ENCODE measurements around the gene BLOC1S2. TPM values are rescaled to one million over a fixed set of nuclear protein-coding genes. Genes with fewer than 3 reads are reported as not detected.

Gene BLOC1S2
- total RNA-seq (58.4 TPM), polyA plus RNA-seq (100 to 1,000 TPM in 1 of 4 donors, 10 to 100 TPM in 3; 73.3 to 104 (median 87.7) TPM)

DNA sequence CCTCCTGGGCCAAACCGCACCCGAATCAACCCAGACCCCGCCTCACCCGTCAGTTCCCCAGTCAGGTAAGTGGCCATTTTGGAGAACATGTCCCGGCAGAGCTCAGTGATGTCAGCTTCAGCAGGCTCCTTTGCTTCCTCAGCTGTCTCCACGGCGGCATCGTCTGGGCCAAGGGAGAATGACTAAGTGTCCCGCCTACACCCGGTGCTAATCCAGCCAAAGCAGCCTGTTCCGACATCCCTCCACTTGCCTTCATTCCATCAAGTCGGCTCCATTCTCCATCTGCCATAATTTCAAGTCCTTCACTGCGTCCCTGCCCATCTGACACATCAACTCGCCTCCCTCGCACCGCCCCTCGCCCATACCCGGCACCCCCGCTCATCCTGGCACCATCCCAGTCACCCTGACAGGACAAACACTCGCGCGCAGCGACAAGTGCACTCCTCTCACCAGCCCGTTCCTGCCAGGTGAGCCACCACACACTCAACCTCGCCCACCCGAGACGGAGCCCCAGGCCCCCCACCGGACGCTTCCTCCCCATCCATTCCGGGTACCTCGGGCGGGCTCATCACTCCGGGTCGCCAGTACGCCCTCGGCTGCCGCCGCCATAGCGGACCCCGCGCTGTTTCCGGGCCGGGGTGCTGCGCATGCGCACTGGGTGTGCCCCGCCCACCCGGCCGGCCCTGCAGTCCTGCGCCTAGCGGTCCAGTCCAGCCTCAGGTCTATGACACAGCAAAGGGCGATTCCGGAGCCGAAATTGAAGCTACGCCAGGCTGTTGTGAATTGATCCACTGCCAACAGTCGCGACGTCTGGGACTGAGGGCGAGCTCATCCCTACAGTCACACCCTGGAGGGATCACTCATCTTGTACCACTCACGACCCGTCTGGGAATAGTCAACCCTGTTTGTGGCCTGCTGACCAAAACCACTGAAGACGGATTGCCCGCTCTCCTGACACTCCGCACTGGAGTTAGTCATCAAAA is at the start of gene BLOC1S2:
TSS of gene BLOC1S2 (minus strand) at position 630 of the 983 bp plus-strand sequence. CDS start at position 609, 21 bp downstream.
- Mint-ChIP-seq H3K4me1 (peaks cover 14 to 39% (median 18%) of the 10 kb centered on the region in 4 donors), H3K27ac (peak within 1 kb of the TSS; percentile 97 to 99 (median 98)), H3K36me3 (peaks cover 13% of the 10 kb centered on the region), H3K27me3 (no peaks in the 10 kb centered on the region), H3K4me3 (peak within 1 kb of the TSS; percentile 96 to 99 (median 99)), H3K9me3 (peaks cover 0 to 2% (median 0%) of the 10 kb centered on the region in 7 donors)
- H3K4me1 ChIP-seq (ENCODE audit: control insufficient read depth, insufficient read depth, low read length, poor library complexity, severe bottlenecking) = peaks cover 25% of the 10 kb centered on the region
- H3K9me3 ChIP-seq (ENCODE audit: control insufficient read depth in 2 of 2, low read length in 2 of 2) = no peaks in the 10 kb centered on the region
- peak within 1 kb of the TSS; percentile 92 for H3K4me3 ChIP-seq (ENCODE audit: low read depth, low read length)
- peaks cover 15% of the 10 kb centered on the region for H3K36me3 ChIP-seq (ENCODE audit: control insufficient read depth, insufficient read depth, low read length)
- H3K27me3 ChIP-seq (ENCODE audit: control insufficient read depth, insufficient read depth, low read length) = no peaks in the 10 kb centered on the region
- peak within 1 kb of the TSS; percentile 88 for H3K27ac ChIP-seq (ENCODE audit: insufficient read depth, low read length, poor library complexity, severe bottlenecking)
- DNase-seq = peak; percentile 80 to 87 (median 87)
- ATAC-seq (ENCODE audit: low read depth in 2 of 2) = peak; percentile 84 to 85

DNA sequence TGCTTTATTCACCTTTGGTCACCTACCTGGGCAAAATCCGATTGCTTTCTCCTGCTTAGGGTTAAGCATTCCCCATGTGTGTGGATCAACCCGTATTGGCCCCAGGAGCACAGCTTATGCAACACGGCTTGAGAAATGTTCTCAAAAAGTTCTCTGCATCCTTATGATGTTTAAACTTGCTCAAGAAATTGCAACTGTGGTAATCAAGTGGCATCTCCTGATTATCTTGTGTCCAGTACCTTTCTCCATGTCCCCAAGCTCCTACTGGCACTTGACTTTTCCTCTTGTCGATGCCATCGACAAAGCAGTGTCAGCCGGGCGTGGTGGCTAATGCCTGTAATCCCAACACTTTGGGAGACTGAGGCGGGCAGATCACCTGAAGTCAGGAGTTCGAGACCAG is 48.3 kb upstream of the BLOC1S2 start:
- DNase-seq (no peak), ATAC-seq (ENCODE audit: low read depth in 2 of 2) (no peak)
- Mint-ChIP-seq H3K36me3 (no peaks in the 10 kb centered on the region), H3K4me1 (peaks cover 0 to 4% (median under 1%) of the 10 kb centered on the region in 4 donors), H3K4me3 (no peak overlapping the region), H3K27me3 (peaks cover 27% of the 10 kb centered on the region), H3K9me3 (no peaks in the 10 kb centered on the region), H3K27ac (no peak overlapping the region)
- no peaks in the 10 kb centered on the region for H3K4me1 ChIP-seq (ENCODE audit: control insufficient read depth, insufficient read depth, low read length, poor library complexity, severe bottlenecking)
- H3K27me3 ChIP-seq (ENCODE audit: control insufficient read depth, insufficient read depth, low read length) = no peaks in the 10 kb centered on the region
- H3K9me3 ChIP-seq (ENCODE audit: control insufficient read depth in 2 of 2, low read length in 2 of 2) = no peaks in the 10 kb centered on the region
- no peak overlapping the region for H3K27ac ChIP-seq (ENCODE audit: insufficient read depth, low read length, poor library complexity, severe bottlenecking)
- H3K36me3 ChIP-seq (ENCODE audit: control insufficient read depth, insufficient read depth, low read length) = no peaks in the 10 kb centered on the region
- H3K4me3 ChIP-seq (ENCODE audit: low read depth, low read length) = no peak overlapping the region

DNA sequence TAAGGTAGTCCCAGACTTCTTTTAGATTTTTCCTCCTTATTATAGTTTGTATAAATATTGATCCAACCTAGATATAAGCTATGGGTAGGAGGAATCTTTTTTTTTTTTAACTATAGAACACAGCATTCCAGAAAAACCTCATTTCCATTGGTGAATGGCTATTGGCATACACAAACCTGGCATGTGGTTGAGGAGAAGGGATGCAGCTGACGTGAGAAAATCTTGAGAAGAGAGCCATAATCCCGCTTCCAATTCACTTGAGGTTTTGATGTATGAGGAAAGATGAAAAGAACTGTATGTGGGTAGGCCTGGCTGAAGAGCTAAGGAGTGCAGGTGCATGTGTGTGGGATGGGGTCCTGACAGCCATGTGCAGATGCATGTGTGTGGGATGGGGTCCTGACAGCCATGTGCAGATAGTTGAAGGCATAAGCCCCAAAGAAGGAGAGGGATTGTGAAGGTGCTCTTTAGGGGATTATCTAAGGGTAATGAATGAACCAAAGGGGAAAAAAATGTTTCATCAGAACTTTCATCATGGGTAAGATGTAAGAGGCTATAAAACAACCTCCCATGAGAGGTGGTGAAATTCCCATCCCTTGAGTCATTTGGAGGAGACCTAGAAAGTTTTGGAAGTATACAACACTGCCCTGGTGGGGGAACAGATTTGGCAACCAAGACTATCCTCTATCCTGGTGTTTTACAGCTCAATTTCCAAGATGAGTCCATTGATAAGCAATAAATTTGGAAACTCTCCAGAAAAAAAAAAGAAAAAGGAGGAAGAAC is 47.4 kb upstream of the BLOC1S2 start:
- no peak for DNase-seq

DNA sequence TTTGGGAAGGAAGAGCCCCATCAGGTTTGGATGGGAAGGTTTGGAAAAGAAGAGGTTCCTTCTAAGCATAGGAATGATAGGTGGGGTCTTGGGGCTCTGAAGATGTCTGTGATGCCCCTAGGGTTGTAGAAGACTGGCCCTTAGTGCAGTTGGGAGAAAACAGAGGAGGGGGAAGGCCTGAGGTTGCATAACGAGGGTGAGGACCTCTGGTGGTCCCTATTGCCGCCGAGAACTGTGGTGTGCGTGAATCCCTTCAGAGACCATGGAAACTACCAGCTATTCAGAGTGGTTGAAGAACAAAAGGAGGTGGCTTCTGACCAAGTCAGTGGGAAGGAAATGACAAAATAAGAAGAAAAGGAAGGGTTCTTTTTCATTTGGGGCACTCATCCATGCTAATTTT is 46.6 kb upstream of the BLOC1S2 start:
- Mint-ChIP-seq H3K4me3 (no peak overlapping the region), H3K27me3 (peaks cover 20% of the 10 kb centered on the region), H3K4me1 (no peaks in the 10 kb centered on the region), H3K36me3 (no peaks in the 10 kb centered on the region), H3K9me3 (no peaks in the 10 kb centered on the region), H3K27ac (no peak overlapping the region)
- H3K27ac ChIP-seq (ENCODE audit: insufficient read depth, low read length, poor library complexity, severe bottlenecking) = no peak overlapping the region
- no peak for DNase-seq
- ATAC-seq (ENCODE audit: low read depth in 2 of 2) = no peak
- H3K9me3 ChIP-seq (ENCODE audit: control insufficient read depth in 2 of 2, low read length in 2 of 2) = no peaks in the 10 kb centered on the region
- no peak overlapping the region for H3K4me3 ChIP-seq (ENCODE audit: low read depth, low read length)
- no peaks in the 10 kb centered on the region for H3K27me3 ChIP-seq (ENCODE audit: control insufficient read depth, insufficient read depth, low read length)
- H3K4me1 ChIP-seq (ENCODE audit: control insufficient read depth, insufficient read depth, low read length, poor library complexity, severe bottlenecking) = no peaks in the 10 kb centered on the region
- no peaks in the 10 kb centered on the region for H3K36me3 ChIP-seq (ENCODE audit: control insufficient read depth, insufficient read depth, low read length)

More for the DNA sequence above, 47.4 kb upstream of the BLOC1S2 start:
- Mint-ChIP-seq H3K27me3 (peaks cover 27% of the 10 kb centered on the region), H3K27ac (no peak overlapping the region), H3K36me3 (no peaks in the 10 kb centered on the region), H3K4me1 (peaks cover 0 to 4% (median under 1%) of the 10 kb centered on the region in 4 donors), H3K4me3 (no peak overlapping the region), H3K9me3 (no peaks in the 10 kb centered on the region)
- no peak overlapping the region for H3K4me3 ChIP-seq (ENCODE audit: low read depth, low read length)
- no peaks in the 10 kb centered on the region for H3K9me3 ChIP-seq (ENCODE audit: control insufficient read depth in 2 of 2, low read length in 2 of 2)
- ATAC-seq (ENCODE audit: low read depth in 2 of 2) = no peak
- no peaks in the 10 kb centered on the region for H3K27me3 ChIP-seq (ENCODE audit: control insufficient read depth, insufficient read depth, low read length)
- H3K36me3 ChIP-seq (ENCODE audit: control insufficient read depth, insufficient read depth, low read length) = no peaks in the 10 kb centered on the region
- H3K27ac ChIP-seq (ENCODE audit: insufficient read depth, low read length, poor library complexity, severe bottlenecking) = no peak overlapping the region
- no peaks in the 10 kb centered on the region for H3K4me1 ChIP-seq (ENCODE audit: control insufficient read depth, insufficient read depth, low read length, poor library complexity, severe bottlenecking)

DNA sequence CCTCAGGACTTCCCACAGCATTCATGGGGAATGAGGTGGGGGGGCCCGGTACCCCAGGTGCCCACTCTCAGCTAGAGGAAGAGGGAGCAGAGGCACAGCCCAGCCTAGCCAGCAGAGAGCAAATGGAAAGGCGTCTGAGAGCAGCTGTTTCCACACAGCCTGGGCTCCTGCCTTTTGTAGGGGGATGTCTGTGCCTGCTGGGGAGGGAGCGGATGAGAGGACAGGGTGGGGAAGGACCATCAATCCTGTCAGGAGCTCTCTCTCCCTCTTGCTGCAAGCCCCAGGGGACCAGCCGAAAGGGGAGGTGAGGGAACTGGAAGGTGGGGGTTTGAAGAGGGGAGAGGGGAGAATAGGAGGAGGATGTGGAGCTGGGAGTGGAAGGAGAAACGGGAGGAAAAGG is 43.6 kb upstream of the BLOC1S2 start, which contains the start of gene PKD2L1:
TSS of gene PKD2L1 (minus strand) at position 150 of the 400 bp plus-strand sequence. CDS start at position 25, 125 bp downstream.
- H3K4me3 ChIP-seq (ENCODE audit: low read depth, low read length) = no peak within 1 kb of the TSS
- no peak for DNase-seq
- Mint-ChIP-seq H3K4me3 (no peak within 1 kb of the TSS), H3K4me1 (peaks cover 0 to 13% (median 3%) of the 10 kb centered on the region in 4 donors), H3K27me3 (peaks cover 19% of the 10 kb centered on the region), H3K36me3 (no peaks in the 10 kb centered on the region), H3K9me3 (peaks cover 0 to 1% (median 0%) of the 10 kb centered on the region in 7 donors), H3K27ac (no peak within 1 kb of the TSS)
- ATAC-seq (ENCODE audit: low read depth in 2 of 2) = no peak
- H3K27me3 ChIP-seq (ENCODE audit: control insufficient read depth, insufficient read depth, low read length) = no peaks in the 10 kb centered on the region
- no peak within 1 kb of the TSS for H3K27ac ChIP-seq (ENCODE audit: insufficient read depth, low read length, poor library complexity, severe bottlenecking)
- H3K9me3 ChIP-seq (ENCODE audit: control insufficient read depth in 2 of 2, low read length in 2 of 2) = no peaks in the 10 kb centered on the region
- H3K36me3 ChIP-seq (ENCODE audit: control insufficient read depth, insufficient read depth, low read length) = no peaks in the 10 kb centered on the region
- H3K4me1 ChIP-seq (ENCODE audit: control insufficient read depth, insufficient read depth, low read length, poor library complexity, severe bottlenecking) = peaks cover 7% of the 10 kb centered on the region

DNA sequence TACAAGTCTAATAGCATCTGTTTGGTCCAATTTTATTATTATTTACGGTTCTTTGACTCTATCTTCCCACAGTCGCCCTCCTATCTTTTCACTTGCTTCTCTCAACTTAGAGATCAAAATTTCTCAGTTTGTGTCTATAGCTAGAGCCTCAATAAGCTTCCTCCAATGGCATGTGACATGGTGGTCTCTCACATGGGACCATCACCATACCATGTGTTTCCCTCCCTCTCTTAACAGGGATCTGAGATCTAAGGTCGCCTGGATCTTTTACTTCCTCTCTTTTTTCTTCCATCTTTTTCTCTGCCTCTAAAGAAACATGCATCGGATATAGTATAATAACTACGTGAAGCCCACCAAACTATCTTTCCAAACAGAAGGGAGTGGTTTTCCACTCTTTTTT is 41.7 kb upstream of the BLOC1S2 start:
- DNase-seq (no peak), ATAC-seq (ENCODE audit: low read depth in 2 of 2) (no peak)
- Mint-ChIP-seq H3K36me3 (no peaks in the 10 kb centered on the region), H3K4me1 (peaks cover 0 to 13% (median 3%) of the 10 kb centered on the region in 4 donors), H3K27me3 (peaks cover 11% of the 10 kb centered on the region), H3K9me3 (peaks cover 0 to 1% (median 0%) of the 10 kb centered on the region in 7 donors), H3K27ac (no peak overlapping the region), H3K4me3 (no peak overlapping the region)
- Histone ChIP-seq H3K27ac (ENCODE audit: insufficient read depth, low read length, poor library complexity, severe bottlenecking) (no peak overlapping the region), H3K27me3 (ENCODE audit: control insufficient read depth, insufficient read depth, low read length) (no peaks in the 10 kb centered on the region), H3K4me1 (ENCODE audit: control insufficient read depth, insufficient read depth, low read length, poor library complexity, severe bottlenecking) (peaks cover 7% of the 10 kb centered on the region), H3K36me3 (ENCODE audit: control insufficient read depth, insufficient read depth, low read length) (no peaks in the 10 kb centered on the region), H3K9me3 (ENCODE audit: control insufficient read depth in 2 of 2, low read length in 2 of 2) (no peaks in the 10 kb centered on the region), H3K4me3 (ENCODE audit: low read depth, low read length) (no peak overlapping the region)

DNA sequence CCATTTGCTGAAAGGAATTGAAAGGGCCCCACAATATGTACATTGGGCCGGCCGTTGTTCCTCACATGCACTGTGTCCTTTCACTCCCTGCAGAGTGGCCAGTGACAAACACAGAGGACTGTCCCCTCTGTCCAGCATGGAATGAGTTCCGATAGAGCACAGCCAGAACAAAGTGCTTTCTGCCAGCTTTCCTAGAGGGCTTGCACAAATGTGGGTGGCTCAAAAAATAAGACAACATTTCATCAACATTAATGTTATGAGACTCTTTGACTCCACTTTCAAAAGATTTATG is 41.2 kb upstream of the BLOC1S2 start:
- Histone ChIP-seq H3K4me3 (ENCODE audit: low read depth, low read length) (no peak overlapping the region), H3K36me3 (ENCODE audit: control insufficient read depth, insufficient read depth, low read length) (no peaks in the 10 kb centered on the region), H3K9me3 (ENCODE audit: control insufficient read depth in 2 of 2, low read length in 2 of 2) (no peaks in the 10 kb centered on the region), H3K27ac (ENCODE audit: insufficient read depth, low read length, poor library complexity, severe bottlenecking) (no peak overlapping the region), H3K27me3 (ENCODE audit: control insufficient read depth, insufficient read depth, low read length) (no peaks in the 10 kb centered on the region), H3K4me1 (ENCODE audit: control insufficient read depth, insufficient read depth, low read length, poor library complexity, severe bottlenecking) (peaks cover 7% of the 10 kb centered on the region)
- DNase-seq (no peak), ATAC-seq (ENCODE audit: low read depth in 2 of 2) (no peak)
- no peak overlapping the region for H3K27ac Mint-ChIP-seq
- H3K4me1 Mint-ChIP-seq = peaks cover 0 to 13% (median 3%) of the 10 kb centered on the region in 4 donors
- H3K9me3 Mint-ChIP-seq = peaks cover 0 to 1% (median 0%) of the 10 kb centered on the region in 7 donors
- peaks cover 8% of the 10 kb centered on the region for H3K27me3 Mint-ChIP-seq
- no peak overlapping the region for H3K4me3 Mint-ChIP-seq
- no peaks in the 10 kb centered on the region for H3K36me3 Mint-ChIP-seq
